Thoracic aorta (tissue), 2 donors: ENCODE data around the gene GPC5. TPM values are rescaled to one million over a fixed set of nuclear protein-coding genes. Genes with fewer than 3 reads are reported as not detected.
"Not testable (repeated sequence)": the region's sequence is repeated elsewhere in the genome, so short reads cannot be mapped to it uniquely, and the experiment has no call there.

Source experiments
- ATAC-seq: fragments of 150-250 bp; one replicate; pipeline ENCODE4 v1.8.0; 2017; ENCODE audit warnings: low read depth; ENCODE audit not compliant: insufficient number of reproducible peaks, low FRiP score
- DNase-seq: peaks from one replicate; pipeline ENCODE4 v3.0.0-alpha.2; 2020; ENCODE audit warnings: low spot score
- H3K27ac ChIP-seq, 2 donors: fragments of 200-600 bp; sonication (generic); 1 replicate in 1 of 2; 2 replicates in 1 of 2; pipeline ENCODE4 v1.5.1; 2016; ENCODE audit warnings: mild to moderate bottlenecking in 2 of 2, moderate library complexity in 2 of 2
- H3K27me3 ChIP-seq: fragments of 200-600 bp; sonication (generic); replicated peaks from 2 replicates; pipeline ENCODE4 v1.6.0; 2016; ENCODE audit warnings: mild to moderate bottlenecking; ENCODE audit not compliant: insufficient read depth
- H3K36me3 ChIP-seq: fragments of 200-600 bp; sonication (generic); one replicate; pipeline ENCODE4 v1.5.1; 2016
- H3K4me1 ChIP-seq, 2 donors: fragments of 200-600 bp; sonication (generic); 1 replicate in 1 of 2; 2 replicates in 1 of 2; pipeline versions ENCODE4 v1.5.1 to v1.6.0; 2016; ENCODE audit warnings: low read depth in 2 of 2, mild to moderate bottlenecking in 1 of 2; ENCODE audit not compliant: control insufficient read depth in 1 of 2
- H3K4me3 ChIP-seq: fragments of 200-600 bp; sonication (generic); 2 replicates; pipeline ENCODE4 v1.5.1; 2016; ENCODE audit warnings: mild to moderate bottlenecking
- H3K9me3 ChIP-seq: fragments of 200-600 bp; sonication (generic); 2 replicates; pipeline ENCODE4 v1.5.1; 2016
- CTCF ChIP-seq: fragments of 200-600 bp; sonication (generic); IDR thresholded peaks from one replicate; pipeline ENCODE4 v1.5.1; 2019; ENCODE audit warnings: antibody characterized with exemption
- total RNA-seq, 2 donors: library from RNA; depleted of rRNA; stranded (reverse); fragments of >200 nt; gene quantifications; one replicate each; pipeline versions ENCODE4 v1.1.0 to v1.2.3, GENCODE V29; 2016

GPC5 gene
- total RNA-seq, 2 donors from 2014 or later: 3.3 TPM; not detected in 1

- Histone ChIP-seq H3K36me3 (no peaks in the 10 kb centered on the region), H3K27ac (no peak overlapping the region), H3K27me3 (no peaks in the 10 kb centered on the region), H3K9me3 (no peaks in the 10 kb centered on the region), H3K4me1 (no peaks in the 10 kb centered on the region), H3K4me3 (no peak overlapping the region)
- no peak for DNase-seq
- ATAC-seq: no peak
- no peak for TF ChIP-seq CTCF
Observed at GRCh38 chr13:91417660-91418325, 19.4 kb downstream of the GPC5 start.

GRCh38 chr13:91426913-91427312, 28.5 kb downstream of the GPC5 start:
- DNase-seq: no peak
- no peaks in the 10 kb centered on the region for H3K9me3 ChIP-seq
- ATAC-seq: no peak
- no peak overlapping the region for H3K27ac ChIP-seq
- no peaks in the 10 kb centered on the region for H3K27me3 ChIP-seq
- no peaks in the 10 kb centered on the region for H3K36me3 ChIP-seq
- no peak overlapping the region for H3K4me3 ChIP-seq
- H3K4me1 ChIP-seq: no peaks in the 10 kb centered on the region
- no peak for TF ChIP-seq CTCF

GRCh38 chr13:91438674-91439073, 40.3 kb downstream of the GPC5 start:
- ATAC-seq, H3K4me1 ChIP-seq, H3K36me3 ChIP-seq, H3K27me3 ChIP-seq, H3K9me3 ChIP-seq, DNase-seq, H3K4me3 ChIP-seq, H3K27ac ChIP-seq: not testable (repeated sequence)

- H3K4me1 ChIP-seq: no peaks in the 10 kb centered on the region
- DNase-seq (no peak), ATAC-seq (no peak)
- no peaks in the 10 kb centered on the region for H3K9me3 ChIP-seq
- H3K36me3 ChIP-seq: no peaks in the 10 kb centered on the region
- no peak for TF ChIP-seq CTCF
- H3K27ac ChIP-seq: no peak overlapping the region
- H3K27me3 ChIP-seq: no peaks in the 10 kb centered on the region
- H3K4me3 ChIP-seq: no peak overlapping the region
Observed at GRCh38 chr13:91450913-91451312, 52.5 kb downstream of the GPC5 start.

GRCh38 chr13:91454666-91455065, 56.2 kb downstream of the GPC5 start:
- no peak for TF ChIP-seq CTCF
- H3K4me1 ChIP-seq: no peaks in the 10 kb centered on the region
- H3K9me3 ChIP-seq: no peaks in the 10 kb centered on the region
- H3K27me3 ChIP-seq: no peaks in the 10 kb centered on the region
- H3K4me3 ChIP-seq: no peak overlapping the region
- no peak for DNase-seq
- no peaks in the 10 kb centered on the region for H3K36me3 ChIP-seq
- H3K27ac ChIP-seq: no peak overlapping the region
- ATAC-seq: no peak

GRCh38 chr13:91456837-91457236, 58.4 kb downstream of the GPC5 start:
- DNase-seq: no peak
- ATAC-seq: no peak
- H3K9me3 ChIP-seq: no peaks in the 10 kb centered on the region
- no peak overlapping the region for H3K27ac ChIP-seq
- H3K4me1 ChIP-seq: no peaks in the 10 kb centered on the region
- no peaks in the 10 kb centered on the region for H3K27me3 ChIP-seq
- H3K36me3 ChIP-seq: no peaks in the 10 kb centered on the region
- TF ChIP-seq CTCF: no peak
- no peak overlapping the region for H3K4me3 ChIP-seq
